GM08714 (cell line): ENCODE measurements around the gene KCNK10.

Experiments used
- H3K4me3 ChIP-seq: fragments of 200-500 bp; sonication (Bioruptor generic); 2 replicates; pipeline ENCODE4 v1.5.1; 2014; ENCODE audit warnings: mild to moderate bottlenecking, low read length, inconsistent platforms
- ZNF274 ChIP-seq: IDR thresholded peaks from 2 replicates; pipeline ENCODE4 v1.6.1; 2012; ENCODE audit warnings: mild to moderate bottlenecking, low read depth, low read length

KCNK10 gene

DNA sequence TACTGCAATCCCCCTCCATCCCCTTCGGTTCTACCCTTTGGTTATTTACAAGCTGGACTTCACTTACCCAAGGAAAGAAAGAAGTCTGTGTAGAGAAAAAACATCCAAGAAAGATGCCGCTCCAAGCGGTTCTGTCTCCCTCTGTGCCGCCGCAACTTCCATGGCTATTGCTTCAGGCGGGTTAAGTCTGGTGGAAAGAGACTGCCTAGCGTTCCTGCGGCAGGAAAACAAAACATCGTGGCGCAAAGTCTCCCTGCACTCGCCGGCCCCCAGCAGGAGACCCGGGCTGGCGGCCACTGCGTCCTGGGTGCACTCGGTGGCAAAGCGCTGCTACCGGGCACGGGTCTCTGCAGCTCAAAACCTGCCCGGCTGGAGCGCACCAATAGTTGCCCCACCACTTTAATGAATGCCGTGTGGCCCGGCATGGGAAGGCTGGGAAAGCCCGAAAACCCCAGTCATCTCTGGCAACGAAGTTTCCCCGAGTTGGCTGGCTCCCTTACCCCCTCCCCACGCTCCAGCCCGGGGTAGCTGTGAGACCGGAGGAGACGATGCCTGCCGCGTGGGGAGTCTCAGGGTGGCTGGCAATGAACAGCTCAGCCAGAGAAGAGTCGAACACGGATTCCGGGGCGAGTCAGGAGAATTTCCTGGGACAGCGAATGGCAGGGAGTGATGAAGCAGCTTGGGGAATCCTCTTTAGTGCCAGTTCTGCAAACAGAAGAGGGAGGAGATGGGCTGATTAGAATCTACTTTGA is 3.5 kb upstream of the KCNK10 start:
- no peak overlapping the region for H3K4me3 ChIP-seq
- no peak for TF ChIP-seq ZNF274

DNA sequence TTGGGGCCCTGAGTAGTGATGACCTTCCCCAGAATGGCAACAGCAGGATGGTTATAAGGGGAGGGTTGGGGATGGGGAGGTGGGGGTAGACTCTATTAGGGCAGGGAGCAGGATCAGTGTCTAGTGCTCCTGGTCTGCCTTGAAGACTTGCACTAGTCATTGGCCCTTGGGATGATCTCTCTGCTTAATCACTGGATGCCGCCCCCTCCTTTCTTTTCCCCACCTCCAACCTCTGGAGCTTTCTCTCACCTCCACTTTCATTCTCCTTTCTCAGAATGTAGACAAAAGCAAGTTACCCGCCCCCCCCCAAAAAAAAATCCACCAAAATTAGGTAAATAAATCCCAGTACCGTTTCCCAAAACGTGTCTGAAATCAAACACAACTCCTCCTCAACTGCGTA is 2.8 kb upstream of the KCNK10 start:
- TF ChIP-seq ZNF274: no peak
- no peak overlapping the region for H3K4me3 ChIP-seq

DNA sequence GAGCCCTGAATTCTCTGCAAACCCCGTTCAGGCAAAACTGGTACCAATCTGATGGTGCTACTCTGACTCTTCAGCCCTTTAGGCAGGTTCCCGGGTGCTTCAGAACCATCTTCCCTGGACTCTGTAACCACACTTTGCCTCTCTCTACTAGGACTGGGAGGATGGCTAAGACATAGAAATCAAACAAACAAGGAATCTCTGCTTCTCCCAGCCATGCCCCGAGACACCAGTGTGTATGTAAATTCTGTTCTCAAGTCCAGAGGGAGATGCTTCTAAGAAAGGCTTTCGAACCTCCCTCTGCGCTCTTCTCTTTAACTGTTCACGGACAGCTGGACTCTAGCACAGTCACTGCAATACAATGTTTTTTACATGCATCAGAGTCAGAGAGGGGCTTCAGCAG is 1.9 kb upstream of the KCNK10 start:
- H3K4me3 ChIP-seq: no peak overlapping the region
- TF ChIP-seq ZNF274: no peak

DNA sequence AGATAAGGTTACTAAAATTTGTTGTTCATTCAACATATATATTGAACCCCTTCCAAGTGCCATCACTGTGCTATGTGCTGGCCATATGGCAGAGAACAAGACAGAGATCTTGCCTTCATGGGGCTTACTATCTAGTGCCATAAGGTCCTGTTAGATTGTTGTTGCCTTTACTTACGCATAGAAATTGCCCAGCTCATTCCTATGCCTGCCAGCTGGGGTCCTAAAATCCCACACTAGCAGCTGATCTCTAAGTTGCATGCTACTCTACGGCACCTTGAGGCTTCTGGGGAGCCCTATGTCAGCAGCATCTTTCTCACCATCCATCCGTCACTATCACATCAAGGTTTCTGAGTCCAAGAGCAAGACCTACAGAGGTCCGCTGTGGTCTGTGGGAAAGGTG is 1.4 kb upstream of the KCNK10 start:
- no peak for TF ChIP-seq ZNF274
- H3K4me3 ChIP-seq: no peak overlapping the region

DNA sequence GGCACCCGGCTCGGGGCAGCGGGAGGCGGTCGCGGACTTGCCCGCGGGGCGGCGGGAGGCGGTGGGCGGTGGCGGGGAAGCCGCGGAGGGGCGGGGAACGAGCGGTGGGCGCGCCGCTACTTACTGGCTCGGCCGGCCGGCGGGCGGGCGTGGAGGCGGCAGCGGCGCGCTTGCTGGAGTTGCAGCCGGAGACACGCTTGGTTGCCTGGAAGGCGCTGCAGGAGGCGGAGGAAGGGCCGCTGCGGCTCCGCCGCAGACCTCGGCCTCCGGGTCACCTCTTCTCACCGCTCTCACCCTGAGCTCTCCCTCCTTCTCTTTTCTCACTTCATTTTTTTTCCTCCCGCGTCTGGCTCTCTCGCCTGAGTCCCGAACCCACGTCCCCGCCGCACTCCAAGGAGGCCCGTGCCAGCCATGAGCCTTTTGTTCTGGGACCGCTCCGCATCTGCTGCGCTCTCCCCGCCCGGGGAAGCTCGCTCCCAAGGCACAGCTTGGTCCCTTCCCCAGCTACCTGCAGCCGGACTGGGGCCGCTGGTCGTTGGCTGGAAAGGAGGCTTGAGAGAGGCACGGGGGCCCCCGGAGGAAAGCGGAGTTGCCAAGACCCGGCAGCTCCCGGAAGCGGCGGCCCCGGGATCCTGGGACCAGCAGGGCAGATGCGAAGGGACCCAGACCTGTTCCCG is 592 bp upstream of the KCNK10 start:
- peak overlapping the region; percentile 50; the same call in 1 of the 2 replicates for H3K4me3 ChIP-seq
- no peak for TF ChIP-seq ZNF274

DNA sequence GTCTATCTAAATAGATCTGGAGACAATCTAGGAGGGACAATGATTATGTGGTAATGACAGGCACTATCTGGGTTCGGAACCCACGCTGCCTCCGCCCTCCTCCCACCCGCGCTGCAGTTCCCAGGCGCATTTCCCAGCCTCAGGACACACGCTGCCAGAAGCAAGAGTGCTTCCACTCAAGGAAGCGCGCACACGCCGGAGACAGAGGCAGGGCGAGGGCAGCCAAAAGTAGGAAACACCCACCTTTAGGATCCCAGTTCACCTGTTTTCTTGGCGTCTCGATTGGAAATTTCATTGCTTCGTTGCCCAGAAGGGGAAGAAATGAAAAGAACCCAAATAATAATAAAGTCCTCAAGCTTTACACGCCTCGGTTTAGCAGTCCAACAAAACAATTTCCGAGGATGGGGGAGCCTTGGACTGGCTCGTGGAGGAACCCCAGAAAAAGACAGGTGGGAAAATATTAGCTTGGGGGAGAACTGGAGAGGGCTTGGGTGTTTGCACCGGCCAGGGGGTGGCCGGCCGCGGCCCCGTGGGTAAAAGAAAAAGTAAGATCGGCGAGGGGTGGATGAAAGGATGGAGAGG is 474 bp downstream of the KCNK10 start:
- TF ChIP-seq ZNF274: no peak
- H3K4me3 ChIP-seq: peak overlapping the region; percentile 50; the same call in 1 of the 2 replicates

DNA sequence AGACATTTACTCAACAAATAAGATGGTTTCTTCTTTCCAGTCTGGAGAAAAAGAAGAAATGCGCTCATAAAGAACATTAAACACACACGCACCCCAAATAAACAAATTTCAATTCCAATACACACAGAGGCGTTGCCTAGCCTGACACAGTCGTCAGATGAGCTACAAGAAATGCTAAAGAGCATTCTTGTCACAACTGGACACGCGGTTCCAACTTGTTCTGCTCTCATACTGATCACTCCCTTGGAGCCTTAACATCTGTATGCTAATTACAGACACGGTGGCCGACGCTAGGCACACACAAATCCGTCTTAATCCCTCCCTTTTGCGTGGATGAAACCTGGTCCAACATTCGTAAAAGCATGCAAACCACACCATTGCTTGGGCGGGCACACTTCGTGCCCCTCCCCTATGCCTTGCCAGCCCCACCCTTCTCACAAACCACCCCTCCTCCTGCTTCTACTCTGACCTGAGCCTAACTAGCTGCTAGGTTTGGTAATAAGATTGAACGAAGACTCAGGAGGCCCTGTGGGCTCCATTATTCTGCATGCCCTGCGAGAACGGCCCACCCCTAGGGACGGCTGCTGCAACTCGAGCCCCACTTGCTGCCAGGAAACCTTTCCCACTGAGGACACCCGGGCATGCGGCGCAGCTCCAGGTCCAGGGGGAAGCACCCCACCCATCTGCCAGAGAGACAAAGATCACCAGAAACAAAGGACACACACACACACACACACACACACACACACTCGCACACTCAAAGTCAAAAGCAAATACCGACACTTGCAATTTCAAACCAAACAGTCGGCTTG is 1.2 kb downstream of the KCNK10 start:
- no peak for TF ChIP-seq ZNF274
- H3K4me3 ChIP-seq: no peak overlapping the region

DNA sequence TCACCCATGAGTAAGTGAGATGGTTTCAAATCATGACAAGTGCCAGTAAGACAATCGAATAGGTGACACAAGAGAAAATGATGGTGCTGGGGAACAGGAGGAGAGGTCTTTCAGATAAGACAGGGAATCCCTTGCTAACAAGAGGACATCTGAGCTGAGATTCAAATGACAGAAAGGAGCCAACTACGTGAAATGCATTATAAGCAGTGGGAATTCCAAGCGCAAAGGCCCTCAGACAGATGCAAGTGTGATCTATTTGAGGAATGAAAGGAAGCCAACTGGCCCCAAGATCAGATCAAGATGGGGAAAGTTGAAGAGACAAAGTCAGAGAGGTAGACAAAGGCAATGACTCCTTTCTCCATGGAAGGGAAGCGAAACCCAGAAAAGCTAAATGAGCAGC is 4.7 kb downstream of the KCNK10 start:
- TF ChIP-seq ZNF274: no peak

DNA sequence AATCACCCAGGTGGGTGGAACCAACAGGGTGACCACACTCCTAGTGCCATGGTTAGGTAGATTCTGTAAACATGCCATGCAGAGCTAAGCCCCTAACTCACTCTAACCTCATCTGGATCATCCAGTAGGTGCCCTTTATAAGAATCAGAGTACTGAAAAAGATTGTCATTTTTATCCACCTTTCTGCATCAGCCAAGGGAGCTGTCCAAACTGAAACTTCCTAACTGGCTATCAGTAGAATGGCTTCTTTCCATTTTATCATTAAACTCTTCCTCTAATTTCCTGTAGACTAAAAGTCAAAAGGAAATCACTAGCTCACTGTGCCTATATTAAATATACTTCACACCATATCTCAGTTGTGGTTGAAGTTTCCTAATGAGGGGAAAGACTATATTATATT is 6.5 kb downstream of the KCNK10 start:
- H3K4me3 ChIP-seq: no peak overlapping the region
- no peak for TF ChIP-seq ZNF274

More for the DNA sequence above, 4.7 kb downstream of the KCNK10 start:
- no peak overlapping the region for H3K4me3 ChIP-seq

DNA sequence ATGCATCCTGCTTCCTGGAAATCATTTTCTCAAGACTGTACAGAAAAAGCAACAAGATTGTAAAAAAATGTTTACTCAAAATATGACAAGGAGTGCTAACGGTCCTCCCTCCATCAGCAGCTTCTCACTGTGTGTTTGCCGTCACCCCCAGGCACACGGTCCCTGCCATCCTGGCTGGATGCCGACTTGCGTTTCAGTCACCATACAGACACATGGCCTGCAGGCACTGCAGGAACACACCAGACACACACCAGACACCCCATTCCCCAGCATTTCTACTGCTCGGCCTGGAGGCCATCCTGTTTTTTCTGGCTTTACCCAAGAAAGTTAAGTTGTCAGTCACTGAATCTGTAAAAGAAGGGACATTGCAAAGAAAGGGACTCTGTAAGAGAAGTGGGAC is 10.8 kb downstream of the KCNK10 start:
- TF ChIP-seq ZNF274: no peak

DNA sequence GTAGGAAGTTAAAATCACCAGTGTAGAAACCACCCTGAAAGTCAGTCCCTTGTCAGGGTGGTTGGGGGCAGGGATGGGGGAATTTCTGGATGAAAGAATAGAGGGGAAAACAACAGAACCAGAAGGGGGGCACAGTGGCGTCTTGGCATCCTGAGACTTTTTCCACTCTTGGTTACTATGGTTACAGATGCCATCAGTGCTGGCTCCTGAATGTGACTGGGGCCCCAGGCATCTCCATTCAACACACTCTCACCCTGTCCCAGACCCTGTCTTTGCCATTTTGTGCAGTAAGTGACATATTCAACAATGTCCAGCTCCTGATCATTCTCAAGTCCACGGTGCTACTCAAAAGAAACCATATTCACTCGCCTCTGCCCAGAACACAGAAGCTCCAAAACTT is 11.3 kb downstream of the KCNK10 start:
- TF ChIP-seq ZNF274: no peak
- no peak overlapping the region for H3K4me3 ChIP-seq

More for the DNA sequence above, 10.8 kb downstream of the KCNK10 start:
- H3K4me3 ChIP-seq: no peak overlapping the region

DNA sequence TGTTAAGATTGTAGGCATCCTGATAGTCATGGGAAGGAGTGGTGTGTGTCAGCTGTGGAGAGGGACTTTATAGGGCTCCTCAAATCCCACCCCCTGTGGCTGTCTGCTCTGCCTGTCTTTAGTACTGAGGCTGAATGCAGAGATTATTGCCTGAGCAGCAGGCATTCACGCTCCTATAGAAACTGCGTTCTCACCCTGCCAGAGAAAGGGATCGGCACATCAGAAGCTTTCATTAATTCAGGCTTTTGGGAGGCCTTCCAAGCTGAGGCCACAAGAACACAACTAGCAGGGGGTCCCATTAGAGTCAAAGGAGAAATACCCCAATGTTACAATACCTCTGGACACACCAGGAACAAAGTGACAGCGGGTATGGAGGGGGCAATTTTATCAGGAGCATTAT is 12.6 kb downstream of the KCNK10 start:
- TF ChIP-seq ZNF274: no peak
- H3K4me3 ChIP-seq: no peak overlapping the region

DNA sequence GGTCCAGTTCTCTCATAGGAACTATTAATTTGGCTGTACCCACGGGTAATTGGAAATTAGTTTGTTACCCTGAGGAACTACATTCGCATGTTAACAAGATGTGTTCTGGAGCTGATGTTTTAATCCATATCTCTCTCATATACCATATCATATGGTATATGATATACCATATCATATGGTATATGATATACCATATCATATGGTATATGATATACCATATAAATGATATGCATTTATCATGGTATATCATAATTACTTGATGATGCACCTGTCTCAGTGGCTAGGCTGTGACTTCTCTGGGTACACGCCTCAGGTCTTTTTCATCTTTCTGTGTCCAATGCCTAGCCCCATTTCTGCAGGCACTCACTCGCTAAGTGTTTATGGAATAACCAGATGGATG is 13.0 kb downstream of the KCNK10 start:
- no peak for TF ChIP-seq ZNF274
- H3K4me3 ChIP-seq: no peak overlapping the region
